Measurements from ENCODE around the gene FGF12.

GRCh38 chr3:192685801-192686200 is 41.5 kb downstream of the FGF12 start:
- TF ChIP-seq, protein P1, sequence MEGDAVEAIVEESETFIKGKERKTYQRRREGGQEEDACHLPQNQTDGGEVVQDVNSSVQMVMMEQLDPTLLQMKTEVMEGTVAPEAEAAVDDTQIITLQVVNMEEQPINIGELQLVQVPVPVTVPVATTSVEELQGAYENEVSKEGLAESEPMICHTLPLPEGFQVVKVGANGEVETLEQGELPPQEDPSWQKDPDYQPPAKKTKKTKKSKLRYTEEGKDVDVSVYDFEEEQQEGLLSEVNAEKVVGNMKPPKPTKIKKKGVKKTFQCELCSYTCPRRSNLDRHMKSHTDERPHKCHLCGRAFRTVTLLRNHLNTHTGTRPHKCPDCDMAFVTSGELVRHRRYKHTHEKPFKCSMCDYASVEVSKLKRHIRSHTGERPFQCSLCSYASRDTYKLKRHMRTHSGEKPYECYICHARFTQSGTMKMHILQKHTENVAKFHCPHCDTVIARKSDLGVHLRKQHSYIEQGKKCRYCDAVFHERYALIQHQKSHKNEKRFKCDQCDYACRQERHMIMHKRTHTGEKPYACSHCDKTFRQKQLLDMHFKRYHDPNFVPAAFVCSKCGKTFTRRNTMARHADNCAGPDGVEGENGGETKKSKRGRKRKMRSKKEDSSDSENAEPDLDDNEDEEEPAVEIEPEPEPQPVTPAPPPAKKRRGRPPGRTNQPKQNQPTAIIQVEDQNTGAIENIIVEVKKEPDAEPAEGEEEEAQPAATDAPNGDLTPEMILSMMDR (IDR thresholded peaks at IDR 0.05 in 4 of 5, conservative IDR thresholded peaks at IDR 0.05 in 1 of 5), result no peak
- TF ChIP-seq POLR2A (IDR thresholded peaks at IDR 0.05), result no peak
